ENCODE measurements around the gene SH2D1A.

The SH2D1A gene

GRCh38 chrX:124362072-124362471 lies 15.7 kb downstream of the SH2D1A start:
- H3K4me3 ChIP-seq (ENCODE audit: low read depth, low read length): no peak overlapping the region
- no peaks in the 10 kb centered on the region for H3K9me3 ChIP-seq (ENCODE audit: control insufficient read depth, insufficient read depth, low read length)
- no peak overlapping the region for H3K9ac ChIP-seq (ENCODE audit: low read depth, low read length)
- H3K27me3 ChIP-seq (ENCODE audit: control insufficient read depth, insufficient read depth, low read length): no peaks in the 10 kb centered on the region
- H3K4me1 ChIP-seq (ENCODE audit: control insufficient read depth, insufficient read depth, low read length): no peaks in the 10 kb centered on the region
- H3K36me3 ChIP-seq (ENCODE audit: control insufficient read depth, insufficient read depth, low read length): no peaks in the 10 kb centered on the region

DNA sequence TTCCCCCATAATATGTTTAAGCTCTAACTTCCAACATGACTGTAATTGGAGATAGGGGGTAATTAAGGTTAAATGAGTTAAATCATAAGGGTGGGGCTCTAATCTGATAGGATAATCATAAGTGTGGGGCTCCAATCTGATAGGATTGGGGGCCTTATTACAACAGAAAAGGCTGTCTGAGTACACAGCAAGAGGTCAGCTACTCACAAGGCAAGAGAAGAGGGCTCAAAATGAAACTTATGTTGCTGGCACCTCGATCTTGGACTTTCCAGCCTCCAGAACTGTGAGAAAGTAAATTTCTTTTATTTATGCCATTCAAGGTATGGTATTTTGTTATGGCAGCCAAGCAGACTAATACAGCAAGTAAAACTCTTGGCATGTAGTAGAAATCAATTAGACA lies 16.4 kb downstream of the SH2D1A start:
- Histone ChIP-seq H3K9ac (ENCODE audit: low read depth, low read length) (no peak overlapping the region), H3K4me3 (ENCODE audit: low read depth, low read length) (no peak overlapping the region), H3K4me1 (ENCODE audit: control insufficient read depth, insufficient read depth, low read length) (no peaks in the 10 kb centered on the region), H3K9me3 (ENCODE audit: control insufficient read depth, insufficient read depth, low read length) (no peaks in the 10 kb centered on the region), H3K27me3 (ENCODE audit: control insufficient read depth, insufficient read depth, low read length) (no peaks in the 10 kb centered on the region), H3K36me3 (ENCODE audit: control insufficient read depth, insufficient read depth, low read length) (no peaks in the 10 kb centered on the region)

- H3K9ac ChIP-seq (ENCODE audit: low read depth, low read length): no peak overlapping the region
- H3K9me3 ChIP-seq (ENCODE audit: control insufficient read depth, insufficient read depth, low read length): no peaks in the 10 kb centered on the region
- no peaks in the 10 kb centered on the region for H3K4me1 ChIP-seq (ENCODE audit: control insufficient read depth, insufficient read depth, low read length)
- H3K36me3 ChIP-seq (ENCODE audit: control insufficient read depth, insufficient read depth, low read length): no peaks in the 10 kb centered on the region
- H3K27me3 ChIP-seq (ENCODE audit: control insufficient read depth, insufficient read depth, low read length): no peaks in the 10 kb centered on the region
- no peak overlapping the region for H3K4me3 ChIP-seq (ENCODE audit: low read depth, low read length)
These were observed 23.4 kb downstream of the SH2D1A start for GRCh38 chrX:124369722-124370121.

GRCh38 chrX:124373348-124373747 lies 27.0 kb downstream of the SH2D1A start:
- Histone ChIP-seq H3K27me3 (ENCODE audit: control insufficient read depth, insufficient read depth, low read length) (no peaks in the 10 kb centered on the region), H3K36me3 (ENCODE audit: control insufficient read depth, insufficient read depth, low read length) (no peaks in the 10 kb centered on the region), H3K9ac (ENCODE audit: low read depth, low read length) (no peak overlapping the region), H3K4me3 (ENCODE audit: low read depth, low read length) (no peak overlapping the region), H3K9me3 (ENCODE audit: control insufficient read depth, insufficient read depth, low read length) (no peaks in the 10 kb centered on the region), H3K4me1 (ENCODE audit: control insufficient read depth, insufficient read depth, low read length) (peaks cover 3% of the 10 kb centered on the region)

DNA sequence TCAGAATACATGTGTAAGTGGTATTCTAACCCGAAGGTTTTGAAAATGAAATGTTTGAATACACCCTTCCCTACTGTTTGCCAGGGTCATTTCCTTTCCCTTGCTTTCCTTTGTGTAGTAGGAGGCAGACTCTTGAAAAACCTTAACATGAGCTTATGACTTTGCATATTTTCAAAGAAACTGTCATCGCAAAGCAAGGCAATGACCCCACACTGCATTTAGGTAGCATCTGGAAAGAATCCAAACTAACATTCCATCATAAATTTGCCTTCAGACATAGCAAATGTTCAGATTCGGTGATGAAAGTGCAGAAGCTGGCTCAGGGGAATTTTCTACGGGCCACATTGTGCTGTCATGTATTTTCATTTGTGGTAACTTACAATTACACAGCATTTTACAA lies 32.3 kb downstream of the SH2D1A start:
- Histone ChIP-seq H3K4me3 (ENCODE audit: low read depth, low read length) (no peak overlapping the region), H3K9me3 (ENCODE audit: control insufficient read depth, insufficient read depth, low read length) (no peaks in the 10 kb centered on the region), H3K27me3 (ENCODE audit: control insufficient read depth, insufficient read depth, low read length) (no peaks in the 10 kb centered on the region), H3K9ac (ENCODE audit: low read depth, low read length) (no peak overlapping the region), H3K36me3 (ENCODE audit: control insufficient read depth, insufficient read depth, low read length) (no peaks in the 10 kb centered on the region), H3K4me1 (ENCODE audit: control insufficient read depth, insufficient read depth, low read length) (peaks cover 3% of the 10 kb centered on the region)

DNA sequence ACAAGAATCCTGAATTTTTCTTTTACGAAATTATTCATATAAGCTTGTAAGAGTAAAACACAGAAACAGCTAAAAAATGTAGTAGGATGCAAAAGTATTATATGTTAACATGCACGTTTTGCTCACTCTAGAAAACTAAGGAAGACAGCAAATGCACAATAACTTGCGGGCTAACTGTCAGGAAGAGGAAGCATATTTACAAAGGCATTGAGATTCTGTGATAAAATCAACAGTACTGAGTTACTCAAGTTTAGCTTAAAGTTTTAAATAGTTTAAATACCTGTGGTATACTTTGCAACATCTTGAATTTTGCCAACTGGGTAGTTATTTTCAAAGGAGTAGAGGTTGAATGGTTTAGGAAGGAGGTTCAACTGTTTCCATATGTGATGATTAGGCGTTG lies 37.0 kb downstream of the SH2D1A start:
- H3K9me3 ChIP-seq (ENCODE audit: control insufficient read depth, insufficient read depth, low read length): no peaks in the 10 kb centered on the region

DNA sequence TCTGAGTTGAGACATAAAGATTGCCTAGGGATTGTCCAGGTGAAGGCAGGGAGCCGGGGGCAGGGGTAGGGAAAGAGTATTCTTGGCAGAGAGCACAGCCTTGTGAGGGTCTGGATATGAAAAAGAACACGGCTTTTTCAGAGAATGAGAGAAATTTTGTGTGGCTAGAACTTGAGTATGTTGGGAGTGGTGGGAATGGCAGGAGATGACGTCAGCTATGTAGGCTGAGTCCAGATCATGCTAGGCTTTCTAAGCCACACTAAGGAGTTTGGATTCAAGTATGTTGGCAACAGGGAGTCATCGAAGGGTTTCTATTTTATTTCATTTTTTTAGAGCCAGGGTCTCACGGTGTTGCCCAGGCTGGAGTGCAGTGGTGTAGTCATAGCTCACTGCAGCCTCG lies 40.0 kb downstream of the SH2D1A start:
- H3K27me3 ChIP-seq (ENCODE audit: control insufficient read depth, insufficient read depth, low read length): no peaks in the 10 kb centered on the region
- no peak overlapping the region for H3K9ac ChIP-seq (ENCODE audit: low read depth, low read length)
- no peak overlapping the region for H3K4me3 ChIP-seq (ENCODE audit: low read depth, low read length)
- no peaks in the 10 kb centered on the region for H3K4me1 ChIP-seq (ENCODE audit: control insufficient read depth, insufficient read depth, low read length)
- no peaks in the 10 kb centered on the region for H3K9me3 ChIP-seq (ENCODE audit: control insufficient read depth, insufficient read depth, low read length)
- H3K36me3 ChIP-seq (ENCODE audit: control insufficient read depth, insufficient read depth, low read length): no peaks in the 10 kb centered on the region

More for the DNA sequence above, 37.0 kb downstream of the SH2D1A start:
- H3K4me3 ChIP-seq (ENCODE audit: low read depth, low read length): no peak overlapping the region
- no peaks in the 10 kb centered on the region for H3K36me3 ChIP-seq (ENCODE audit: control insufficient read depth, insufficient read depth, low read length)
- H3K9ac ChIP-seq (ENCODE audit: low read depth, low read length): no peak overlapping the region
- H3K4me1 ChIP-seq (ENCODE audit: control insufficient read depth, insufficient read depth, low read length): no peaks in the 10 kb centered on the region
- no peaks in the 10 kb centered on the region for H3K27me3 ChIP-seq (ENCODE audit: control insufficient read depth, insufficient read depth, low read length)

DNA sequence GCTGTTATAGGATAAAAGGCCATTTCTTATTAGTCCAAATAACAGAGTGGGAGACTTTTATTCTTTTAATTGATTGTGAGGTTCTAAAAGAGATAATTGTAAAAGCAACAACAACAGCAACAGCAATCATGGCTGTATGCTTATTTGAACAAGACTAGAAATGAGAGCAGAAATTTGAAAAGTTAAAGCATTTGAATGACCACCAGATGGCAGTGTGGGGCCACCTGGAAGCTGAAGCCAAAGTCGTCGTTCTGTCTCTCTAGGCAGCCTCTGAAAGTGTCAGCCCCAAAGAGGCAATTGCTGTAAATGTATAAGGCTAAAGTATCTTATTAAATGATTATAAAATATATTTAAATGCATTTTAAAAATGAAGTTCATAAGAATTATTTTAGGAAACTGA lies 42.2 kb downstream of the SH2D1A start:
- Histone ChIP-seq H3K9ac (ENCODE audit: low read depth, low read length) (no peak overlapping the region), H3K4me3 (ENCODE audit: low read depth, low read length) (no peak overlapping the region), H3K27me3 (ENCODE audit: control insufficient read depth, insufficient read depth, low read length) (no peaks in the 10 kb centered on the region), H3K36me3 (ENCODE audit: control insufficient read depth, insufficient read depth, low read length) (no peaks in the 10 kb centered on the region), H3K9me3 (ENCODE audit: control insufficient read depth, insufficient read depth, low read length) (no peaks in the 10 kb centered on the region), H3K4me1 (ENCODE audit: control insufficient read depth, insufficient read depth, low read length) (no peaks in the 10 kb centered on the region)

- no peak overlapping the region for H3K9ac ChIP-seq (ENCODE audit: low read depth, low read length)
- H3K4me3 ChIP-seq (ENCODE audit: low read depth, low read length): no peak overlapping the region
- H3K9me3 ChIP-seq (ENCODE audit: control insufficient read depth, insufficient read depth, low read length): no peaks in the 10 kb centered on the region
- no peaks in the 10 kb centered on the region for H3K36me3 ChIP-seq (ENCODE audit: control insufficient read depth, insufficient read depth, low read length)
- no peaks in the 10 kb centered on the region for H3K4me1 ChIP-seq (ENCODE audit: control insufficient read depth, insufficient read depth, low read length)
- H3K27me3 ChIP-seq (ENCODE audit: control insufficient read depth, insufficient read depth, low read length): no peaks in the 10 kb centered on the region
These were observed 46.4 kb downstream of the SH2D1A start for GRCh38 chrX:124392794-124393193.

DNA sequence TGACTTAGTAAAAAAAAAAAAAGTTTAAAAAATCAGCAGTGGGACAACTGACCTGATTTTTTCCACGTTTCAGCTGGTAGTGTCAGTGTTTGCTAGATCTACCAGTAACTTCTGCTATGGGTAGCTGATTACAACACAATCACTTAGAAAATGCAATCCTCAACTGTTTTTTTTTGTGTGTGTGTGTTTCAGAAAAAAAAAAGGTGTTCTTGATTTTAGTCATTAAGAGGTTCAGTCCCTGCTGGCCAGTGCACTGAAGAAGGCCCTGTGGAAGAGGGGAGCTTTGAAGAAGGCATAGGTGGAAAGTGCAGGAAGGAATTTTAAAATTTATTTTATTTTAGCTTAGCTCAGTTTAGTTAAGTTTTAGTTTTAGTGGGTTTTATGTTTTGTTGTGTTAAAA lies 46.9 kb downstream of the SH2D1A start:
- no peak overlapping the region for H3K4me3 ChIP-seq (ENCODE audit: low read depth, low read length)
- H3K4me1 ChIP-seq (ENCODE audit: control insufficient read depth, insufficient read depth, low read length): no peaks in the 10 kb centered on the region
- no peaks in the 10 kb centered on the region for H3K27me3 ChIP-seq (ENCODE audit: control insufficient read depth, insufficient read depth, low read length)
- no peaks in the 10 kb centered on the region for H3K36me3 ChIP-seq (ENCODE audit: control insufficient read depth, insufficient read depth, low read length)
- no peaks in the 10 kb centered on the region for H3K9me3 ChIP-seq (ENCODE audit: control insufficient read depth, insufficient read depth, low read length)
- H3K9ac ChIP-seq (ENCODE audit: low read depth, low read length): no peak overlapping the region

- H3K9ac ChIP-seq (ENCODE audit: low read depth, low read length): no peak overlapping the region
- H3K4me3 ChIP-seq (ENCODE audit: low read depth, low read length): no peak overlapping the region
- no peaks in the 10 kb centered on the region for H3K27me3 ChIP-seq (ENCODE audit: control insufficient read depth, insufficient read depth, low read length)
- no peaks in the 10 kb centered on the region for H3K4me1 ChIP-seq (ENCODE audit: control insufficient read depth, insufficient read depth, low read length)
- no peaks in the 10 kb centered on the region for H3K9me3 ChIP-seq (ENCODE audit: control insufficient read depth, insufficient read depth, low read length)
- no peaks in the 10 kb centered on the region for H3K36me3 ChIP-seq (ENCODE audit: control insufficient read depth, insufficient read depth, low read length)
These were observed 47.3 kb downstream of the SH2D1A start for GRCh38 chrX:124393659-124394058.

GRCh38 chrX:124395145-124395880 lies 49.0 kb downstream of the SH2D1A start:
- Histone ChIP-seq H3K4me3 (ENCODE audit: low read depth, low read length) (no peak overlapping the region), H3K27me3 (ENCODE audit: control insufficient read depth, insufficient read depth, low read length) (no peaks in the 10 kb centered on the region), H3K9me3 (ENCODE audit: control insufficient read depth, insufficient read depth, low read length) (no peaks in the 10 kb centered on the region), H3K4me1 (ENCODE audit: control insufficient read depth, insufficient read depth, low read length) (no peaks in the 10 kb centered on the region), H3K36me3 (ENCODE audit: control insufficient read depth, insufficient read depth, low read length) (no peaks in the 10 kb centered on the region), H3K9ac (ENCODE audit: low read depth, low read length) (no peak overlapping the region)
